HUDEP-2 (cell line): ENCODE measurements around the gene ANKRD10.
"Not testable (repeated sequence)": the region's sequence is repeated elsewhere in the genome, so short reads cannot be mapped to it uniquely, and the experiment has no call there.

Source experiments
- DNase-seq, 76 experiments: peaks; one replicate each; lab custom pipeline; 2025; ENCODE audit not compliant: unreplicated experiment in 76 of 76; lab: John Stamatoyannopoulos, UW

The ANKRD10 gene

DNA sequence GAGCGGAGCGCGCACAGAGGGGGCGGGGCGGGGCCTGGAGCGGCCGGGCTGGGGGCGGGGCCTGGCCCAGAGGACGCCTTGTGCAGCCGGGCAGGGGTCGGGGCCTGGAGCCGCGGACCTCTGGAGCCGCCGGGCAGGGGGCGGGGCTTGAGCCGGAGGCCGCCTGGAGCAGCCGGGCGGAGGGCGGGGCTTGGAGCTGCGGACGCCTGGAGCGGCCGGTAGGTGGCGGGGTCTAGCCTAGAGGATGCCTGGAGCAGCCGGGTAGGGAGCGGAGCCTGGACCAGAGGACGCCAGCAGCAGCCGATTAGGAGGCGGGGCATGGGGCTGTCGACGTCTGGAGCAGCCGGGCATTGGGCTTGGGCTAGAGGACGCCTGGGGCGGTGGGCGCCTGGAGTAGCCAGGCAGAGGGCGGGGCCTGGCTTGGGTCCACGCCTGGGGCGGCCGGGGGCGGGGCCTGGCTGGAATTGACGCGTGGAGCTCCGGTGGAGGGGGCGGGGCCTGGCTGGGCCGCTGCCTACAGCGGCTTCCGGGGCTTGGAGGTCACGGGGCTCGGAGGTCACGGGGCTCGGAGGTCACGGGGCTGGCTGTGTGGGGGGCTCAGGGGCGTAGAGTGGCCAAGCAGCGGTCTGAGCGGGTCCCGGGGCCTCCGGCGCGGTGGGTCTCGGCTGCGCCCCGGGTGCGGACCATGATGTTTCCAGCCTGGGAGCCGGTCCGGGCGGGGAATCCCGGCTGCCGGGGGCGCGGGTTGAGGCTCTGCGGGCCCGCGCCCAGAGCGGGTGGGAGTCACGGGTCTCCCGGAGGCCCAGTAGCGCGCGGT, at the start of gene ANKRD10:
Gene ANKRD10 (minus strand): TSS at position 13 of the 817 bp plus-strand sequence. CDS start 135 bp downstream, outside the sequence.
- peak; percentile 60 to 100 (median 96) for DNase-seq

DNA sequence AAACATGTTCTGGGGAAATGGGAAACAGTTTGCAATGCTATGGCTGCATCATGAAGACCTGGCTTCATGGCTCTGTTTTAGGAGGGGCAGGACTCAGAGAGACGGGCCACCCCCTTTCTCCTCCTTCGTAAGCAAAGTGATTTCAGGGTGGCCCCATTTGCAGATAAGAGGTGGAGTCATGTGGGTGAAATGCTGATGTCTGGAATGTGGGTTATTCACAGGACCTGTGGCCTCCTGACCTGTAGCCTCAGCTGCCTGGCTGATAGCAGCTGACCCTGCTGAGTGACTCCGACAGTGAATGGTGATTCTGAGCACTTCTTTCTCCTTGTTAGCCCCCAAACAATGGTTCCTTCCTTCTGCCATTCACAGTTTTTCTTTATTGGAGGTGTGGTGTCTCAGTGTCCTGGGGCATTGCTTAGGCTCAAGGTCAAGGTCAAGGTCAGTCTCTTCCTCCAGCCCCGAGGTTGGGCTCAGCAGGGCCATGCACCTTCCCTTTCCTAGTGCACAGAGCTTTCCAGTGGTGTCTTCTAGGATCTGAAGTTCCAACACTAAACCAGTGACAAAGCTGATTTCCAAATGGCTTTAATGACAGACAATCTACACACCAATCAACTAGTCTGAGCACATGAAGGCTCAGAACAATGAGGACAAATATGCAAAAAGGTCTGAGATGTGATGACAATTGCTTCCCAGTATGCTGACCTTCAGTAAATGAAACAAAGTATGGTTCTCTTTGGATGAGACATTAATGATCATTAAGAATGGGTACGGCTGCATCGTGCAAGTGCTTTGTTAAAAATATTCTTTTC, 49.6 kb upstream of the ANKRD10 start:
- DNase-seq: peak in 33 of 76 experiments; percentile 4 to 76 (median 36)

DNA sequence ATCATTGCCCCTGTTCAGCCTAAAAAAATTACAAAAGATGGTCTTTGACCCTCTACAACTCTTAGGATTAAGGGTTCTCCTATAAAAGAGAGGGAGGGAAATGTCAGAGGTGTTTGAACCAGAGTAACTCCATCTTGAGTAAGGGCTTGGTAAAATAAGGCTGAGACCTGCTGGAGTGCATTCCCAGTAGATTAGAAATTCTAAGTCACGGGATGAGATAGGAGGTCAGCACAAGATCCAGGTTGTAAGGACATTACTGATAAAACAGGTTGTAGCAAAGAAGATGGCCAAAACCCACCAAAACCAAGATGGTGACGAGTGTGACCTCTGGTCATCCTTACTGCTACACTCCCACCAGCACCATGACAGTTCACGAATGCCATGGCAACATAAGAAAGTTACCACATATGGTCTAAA, 48.7 kb upstream of the ANKRD10 start:
- no peak for DNase-seq

DNA sequence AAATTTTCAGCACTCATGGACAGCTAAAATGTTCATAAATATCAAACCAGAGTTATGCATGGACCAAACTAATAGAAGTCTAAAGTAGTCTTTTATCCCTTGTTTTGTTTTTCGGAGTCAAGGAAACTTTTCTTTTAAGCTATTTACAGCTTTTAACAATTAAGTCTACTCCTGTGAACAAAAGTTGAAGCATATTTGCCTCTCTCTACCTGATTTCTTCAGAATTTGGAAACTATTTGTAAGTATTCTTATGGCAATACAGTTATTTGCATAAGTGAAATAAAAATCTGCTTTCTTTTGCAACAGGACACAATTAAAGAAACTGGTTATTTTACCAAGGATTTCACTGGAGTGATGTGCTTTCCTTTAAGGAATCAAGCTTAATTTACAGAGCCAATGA, 47.1 kb upstream of the ANKRD10 start:
- DNase-seq: no peak

DNA sequence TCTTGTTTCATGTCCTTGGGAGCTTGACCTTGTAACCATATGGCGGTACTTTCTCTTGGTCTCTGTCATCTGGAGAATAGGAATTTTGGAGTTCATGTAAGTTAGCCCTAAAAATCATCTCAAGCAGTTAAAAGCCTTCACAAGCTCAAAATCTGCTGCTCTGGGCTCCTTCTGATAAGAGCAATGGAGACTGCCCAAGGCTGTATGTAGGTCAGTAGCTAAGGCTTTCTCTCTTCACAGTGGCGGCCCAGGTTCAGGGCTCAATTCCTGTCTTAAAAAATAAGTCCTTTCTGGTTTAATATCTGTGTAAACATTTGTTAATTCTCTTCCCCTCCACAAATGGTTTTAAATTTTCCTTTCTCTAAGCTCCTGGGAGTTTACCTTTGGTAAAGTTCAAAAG, 45.3 kb upstream of the ANKRD10 start:
- peak in 6 of 76 experiments; percentile 10 to 26 (median 16) for DNase-seq

DNA sequence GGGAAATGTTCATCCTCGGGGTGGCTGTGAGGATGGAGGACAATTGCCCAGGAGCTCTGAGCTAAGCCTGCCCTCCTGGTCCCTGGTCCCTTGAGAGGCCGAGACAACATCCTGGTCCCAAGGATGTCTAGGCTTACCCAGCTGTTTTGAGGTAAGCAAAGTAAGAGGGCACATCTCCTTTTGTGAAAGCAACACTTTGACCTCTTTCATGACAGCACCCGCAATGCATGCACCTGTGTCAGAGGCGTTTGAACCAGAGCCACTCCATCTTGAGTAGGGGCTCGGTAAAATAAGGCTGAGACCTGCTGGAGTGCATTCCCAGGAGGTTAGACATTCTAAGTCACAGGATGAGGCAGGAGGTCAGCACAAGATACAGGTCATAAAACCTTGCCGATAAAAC, 43.1 kb upstream of the ANKRD10 start:
- no peak for DNase-seq

DNA sequence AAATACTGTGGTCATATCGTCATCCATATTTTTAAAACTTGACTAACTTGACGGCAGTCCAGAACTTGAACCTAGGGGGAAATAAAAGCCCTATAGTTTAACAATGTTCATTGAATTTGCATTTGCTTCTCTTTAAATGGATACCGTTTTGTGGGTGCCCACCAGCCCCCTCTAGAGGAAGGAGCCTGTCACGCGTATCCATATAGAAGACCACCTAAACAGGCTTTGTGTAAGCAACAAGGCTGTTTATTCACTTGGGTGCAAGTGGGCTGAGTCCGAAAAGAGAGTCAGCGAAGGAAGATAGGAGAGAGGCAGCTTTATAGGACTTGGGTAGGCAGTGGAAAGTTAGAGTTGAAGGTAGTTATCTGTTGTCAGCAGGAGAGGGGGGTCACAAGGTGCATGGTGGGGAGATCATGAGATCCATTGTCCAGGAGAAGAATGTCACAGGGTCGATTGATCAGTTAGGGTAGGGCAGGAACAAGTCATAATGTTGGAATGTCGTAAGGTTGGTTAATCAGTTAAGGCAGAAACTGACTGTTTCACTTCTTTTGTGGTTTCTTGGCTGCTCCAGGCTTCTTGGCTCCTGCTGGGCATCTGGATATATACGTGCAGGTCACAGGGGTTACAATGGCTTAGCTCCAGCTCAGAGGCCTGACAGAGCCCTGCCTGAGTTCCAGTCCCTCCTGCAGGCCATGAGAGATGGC, 42.5 kb upstream of the ANKRD10 start:
- peak in 5 of 76 experiments; percentile 3 to 29 (median 8) for DNase-seq

DNA sequence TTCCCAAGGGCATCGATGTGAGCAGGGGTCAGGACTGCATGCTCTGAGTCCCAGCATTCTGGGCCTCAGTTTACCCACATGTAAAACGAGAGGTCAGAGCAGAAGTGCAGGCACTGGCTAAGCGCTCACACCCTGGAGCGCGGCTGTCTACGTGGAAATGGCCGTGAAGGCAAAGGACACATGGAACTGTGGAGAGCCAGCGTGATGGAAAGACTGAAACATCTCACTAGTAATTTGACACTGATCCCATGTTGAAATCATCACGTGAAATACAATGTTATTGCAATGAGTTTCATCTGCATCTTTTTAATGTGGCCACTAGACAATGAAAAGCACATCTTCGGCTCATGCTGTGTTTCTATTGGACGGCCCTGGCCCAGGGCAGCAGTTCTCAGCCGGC, 41.3 kb upstream of the ANKRD10 start:
- DNase-seq: not testable (repeated sequence)

DNA sequence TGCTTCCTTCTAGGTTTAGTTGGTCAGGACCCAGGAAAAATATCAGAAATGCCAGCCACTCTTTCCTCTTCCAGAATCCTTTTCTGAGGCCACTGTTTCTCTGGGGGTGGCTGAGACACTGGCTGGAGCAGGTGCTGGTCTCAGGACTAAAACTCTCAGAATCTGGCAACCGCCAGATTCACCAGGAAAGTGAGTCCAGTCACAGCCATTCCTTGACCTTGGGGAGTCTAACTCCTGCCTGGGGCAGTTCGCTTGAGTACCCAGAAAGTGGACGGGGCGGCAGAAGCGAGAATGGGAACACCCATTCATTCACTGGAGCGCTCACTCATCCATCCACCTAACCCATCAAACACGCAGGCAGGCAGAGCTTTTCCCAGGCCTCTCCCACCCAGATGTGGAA, 40.7 kb upstream of the ANKRD10 start:
- not testable (repeated sequence) for DNase-seq

DNA sequence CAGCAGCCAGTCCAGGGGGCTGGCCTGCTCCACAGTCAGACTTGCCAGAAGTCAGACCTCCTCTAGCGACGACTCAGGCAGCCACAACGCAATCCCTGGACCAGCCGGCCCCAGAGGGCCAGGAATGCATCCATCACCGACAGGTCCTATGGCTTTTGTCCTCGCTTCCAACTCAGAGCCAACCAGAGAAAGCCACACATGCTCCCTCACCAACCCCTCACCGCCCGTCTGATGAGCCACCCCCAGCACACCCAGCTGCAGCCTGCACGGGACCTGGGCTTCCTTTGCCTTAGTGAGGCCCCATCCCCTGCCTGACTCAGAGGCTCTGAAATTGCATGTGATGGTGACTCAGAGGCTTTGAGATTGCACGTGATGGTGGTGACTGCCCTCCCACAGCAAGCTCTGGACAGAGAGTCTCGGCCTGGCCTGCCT, 40.2 kb upstream of the ANKRD10 start:
- DNase-seq: peak in 71 of 76 experiments; percentile 12 to 95 (median 63)

DNA sequence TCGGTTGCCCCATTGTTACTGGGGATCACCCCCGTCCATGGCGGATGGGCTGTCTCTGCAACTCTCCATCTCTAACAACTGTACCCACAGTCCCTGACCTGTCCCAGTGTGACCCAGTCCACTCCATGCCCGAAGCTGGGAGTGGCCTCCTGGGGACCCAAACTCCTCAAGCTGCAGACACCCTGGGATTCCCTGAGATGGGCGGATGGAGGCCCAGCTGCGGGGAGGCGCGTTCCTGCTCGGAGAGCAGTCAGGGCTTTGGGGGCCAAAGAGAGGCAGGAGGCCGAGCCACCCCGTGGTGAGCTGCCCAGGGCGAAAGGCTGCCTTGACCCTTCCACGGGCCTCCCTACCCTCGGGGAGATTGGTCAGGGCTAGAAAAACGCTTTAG, 39.7 kb upstream of the ANKRD10 start:
- not testable (repeated sequence) for DNase-seq

DNA sequence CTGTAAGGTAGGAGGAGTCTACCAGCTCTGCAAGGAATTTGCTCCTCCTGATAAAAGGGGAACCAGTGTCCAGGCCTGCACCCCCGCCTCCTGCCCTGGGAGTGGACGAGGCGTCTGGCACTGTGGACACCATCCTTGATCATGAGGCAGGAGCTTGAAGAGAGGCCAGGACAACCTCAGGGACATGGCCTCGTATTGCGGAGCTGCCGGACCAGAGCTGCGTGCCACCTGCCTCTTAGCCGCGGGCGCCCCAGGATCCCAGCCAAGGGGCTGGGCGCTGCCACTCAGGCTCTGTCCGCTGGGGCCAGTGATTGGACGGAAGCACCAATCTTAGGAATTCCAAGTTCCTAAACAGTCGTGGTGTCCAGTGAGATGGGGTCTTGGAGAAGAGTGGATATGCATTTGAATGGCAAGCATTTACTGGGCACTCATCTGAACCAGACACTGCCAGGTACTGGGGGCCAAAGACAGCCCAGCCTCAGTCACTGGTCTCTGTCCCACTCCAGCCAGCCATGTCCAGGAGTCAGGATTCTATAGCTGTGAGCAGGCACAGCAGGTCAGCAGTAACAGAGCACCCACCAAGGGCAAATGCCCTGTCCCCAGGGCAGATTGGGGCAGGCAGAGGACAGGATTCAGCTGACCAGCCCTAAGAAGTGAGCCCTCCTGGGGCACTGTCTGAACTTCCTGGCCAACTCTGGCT, 39.1 kb upstream of the ANKRD10 start:
- no peak for DNase-seq

DNA sequence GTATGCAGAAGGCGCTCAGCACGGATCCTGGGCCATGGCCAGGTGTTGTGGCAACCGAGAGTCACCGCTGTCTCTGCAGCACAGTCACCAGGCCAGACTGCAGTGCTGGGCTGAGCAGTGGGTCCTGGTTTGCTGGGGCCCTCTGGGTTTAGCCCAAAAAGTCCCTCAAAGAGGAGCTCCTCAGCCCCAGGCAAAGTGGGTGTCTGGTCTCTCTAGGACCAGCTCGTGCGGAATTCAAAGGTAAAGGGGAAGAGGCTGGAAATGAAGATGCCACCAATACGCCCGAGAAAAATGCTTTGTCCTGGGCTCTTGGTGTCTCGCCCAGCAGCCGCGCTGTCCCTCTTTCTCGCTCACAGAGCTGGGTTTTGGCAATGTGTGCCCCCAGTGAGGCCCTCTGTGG, 38.5 kb upstream of the ANKRD10 start:
- no peak for DNase-seq

DNA sequence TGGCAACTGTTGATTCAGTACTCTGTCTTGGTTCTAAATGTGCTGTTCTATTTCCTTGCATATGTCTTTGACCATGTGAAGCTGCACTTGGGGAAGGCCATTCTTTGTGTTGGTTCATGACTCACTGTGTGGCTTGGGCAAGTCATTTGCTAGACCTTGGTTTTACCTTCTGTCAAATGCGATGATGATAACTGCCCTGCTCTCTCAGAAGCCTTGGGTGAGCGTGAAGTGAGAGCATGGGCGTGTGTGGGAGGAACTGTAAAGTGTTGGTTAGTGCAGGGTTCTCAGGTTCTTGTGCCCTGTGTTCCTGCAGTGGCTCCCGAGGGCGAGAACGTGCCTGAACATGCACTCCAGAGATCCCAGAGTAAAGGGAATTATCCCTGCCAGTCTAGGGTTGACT, 37.3 kb upstream of the ANKRD10 start:
- DNase-seq: not testable (repeated sequence)

DNA sequence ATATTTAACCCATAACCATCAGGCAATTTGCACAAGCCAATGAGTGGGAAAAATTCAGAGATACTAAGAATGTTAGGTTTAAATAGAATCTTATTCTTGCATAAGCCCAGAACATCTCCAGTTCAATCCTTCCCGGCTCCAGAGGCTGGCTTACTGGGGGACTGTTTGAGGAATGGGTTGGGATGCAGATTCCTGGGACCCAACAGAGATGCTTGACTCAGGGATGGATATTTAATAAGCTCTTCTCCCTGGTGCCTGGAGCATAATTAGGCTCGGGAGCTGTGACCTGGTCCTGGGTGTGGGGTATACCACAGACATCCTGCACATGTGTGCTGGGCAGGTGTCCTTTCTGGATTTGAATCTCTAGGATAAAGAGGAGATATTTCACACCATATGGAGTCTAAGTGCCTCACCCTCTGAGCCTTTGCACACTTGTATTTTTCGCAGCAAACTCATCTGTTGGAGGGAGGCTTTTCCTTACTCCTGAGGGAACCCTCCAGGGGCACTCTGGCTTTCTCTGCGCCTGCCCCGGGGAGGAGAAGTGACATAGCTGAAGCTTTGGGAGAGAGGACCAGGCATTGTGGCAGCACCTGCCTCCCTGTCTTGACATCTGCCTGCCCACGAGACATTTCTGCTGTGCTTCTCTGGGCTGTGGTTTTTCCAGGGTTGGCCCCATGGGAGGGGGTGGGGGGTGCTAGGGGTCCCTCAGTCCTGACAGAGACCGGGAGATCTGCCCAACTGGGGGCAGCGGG, 36.1 kb upstream of the ANKRD10 start:
- DNase-seq: no peak

DNA sequence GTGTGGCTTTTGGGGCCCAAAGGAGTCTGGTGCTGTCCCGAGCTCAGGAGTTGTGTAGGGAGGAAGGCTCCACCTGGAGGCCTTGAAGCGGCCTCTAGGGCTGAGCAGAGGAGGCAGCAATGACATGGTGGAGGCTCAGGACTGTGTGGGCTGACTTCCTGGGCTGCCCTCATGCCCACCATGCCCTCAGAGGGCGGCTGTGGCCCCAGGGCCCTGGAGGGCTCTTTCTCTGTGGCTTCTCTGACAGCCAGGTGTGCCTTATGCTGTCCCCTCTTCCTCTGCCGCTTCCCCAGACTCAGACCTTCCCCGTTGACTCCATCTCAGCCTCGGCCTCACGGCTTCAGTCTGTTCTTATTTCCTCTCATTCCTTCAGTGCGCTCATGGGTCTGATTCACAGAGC, 35.5 kb upstream of the ANKRD10 start:
- no peak for DNase-seq

DNA sequence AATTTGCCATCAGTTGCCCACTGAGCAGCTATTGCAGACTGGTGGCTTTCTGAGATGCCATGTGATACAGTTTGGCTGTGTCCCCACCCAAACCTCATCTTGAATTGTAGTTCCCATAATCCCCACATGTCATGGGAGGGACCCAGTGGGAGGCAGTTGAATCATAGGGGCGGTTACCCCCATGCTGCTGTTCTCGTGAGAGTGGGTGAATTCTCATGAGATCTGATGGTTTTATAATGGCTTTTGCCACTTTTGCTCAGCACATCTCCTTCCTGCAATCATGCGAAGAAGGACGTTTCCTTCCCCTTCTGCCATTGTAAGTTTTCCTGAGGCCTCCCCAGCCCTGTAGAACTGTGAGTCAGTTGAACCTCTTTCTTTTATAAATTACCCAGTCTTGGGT, 34.8 kb upstream of the ANKRD10 start:
- DNase-seq: peak in 8 of 76 experiments; percentile 4 to 24 (median 14)

DNA sequence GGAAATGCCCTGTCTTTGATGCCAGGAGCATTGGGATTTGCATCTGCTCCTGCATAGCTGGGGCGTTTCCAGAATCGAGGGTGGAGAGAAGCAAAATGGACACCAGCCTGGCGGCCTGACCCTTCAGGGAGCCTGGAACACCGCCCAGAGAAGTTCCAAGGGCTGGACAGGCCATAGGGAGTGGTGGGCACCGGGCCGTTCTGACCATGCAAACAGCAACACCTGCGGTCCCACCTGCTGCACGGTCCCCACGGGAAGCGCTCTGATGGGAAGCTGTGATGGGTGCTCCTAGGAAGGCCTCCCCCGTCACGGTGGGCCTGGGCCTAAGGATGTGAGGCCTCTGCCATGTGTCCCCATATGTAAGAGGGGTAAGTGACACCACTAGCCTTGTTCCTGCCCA, 34.2 kb upstream of the ANKRD10 start:
- DNase-seq: no peak

DNA sequence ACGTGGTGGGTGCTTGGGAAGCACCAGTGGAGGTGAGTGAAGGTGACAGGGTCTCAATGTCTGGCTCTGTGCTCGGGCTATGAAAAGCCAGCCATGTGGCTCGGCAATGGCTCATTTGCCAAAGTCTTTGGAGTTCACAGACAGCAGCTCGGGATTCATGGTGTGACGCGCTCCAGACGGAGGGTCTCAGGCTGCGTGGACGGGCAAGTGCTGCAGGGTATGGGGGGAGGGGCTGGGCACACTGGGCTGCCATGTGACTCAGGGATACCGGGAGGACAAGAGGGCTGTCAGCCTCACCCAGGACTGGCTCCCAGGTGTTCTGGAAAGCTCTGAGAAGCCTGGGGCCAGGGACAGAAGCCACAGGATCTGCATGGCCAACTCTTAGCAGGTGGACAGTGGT, 32.5 kb upstream of the ANKRD10 start:
- DNase-seq: not testable (repeated sequence)
